Osteocyte (in vitro differentiated cells): ENCODE results near the gene DELE1. TPM values are rescaled to one million over a fixed set of nuclear protein-coding genes. Genes with fewer than 3 reads are reported as not detected.

ENCODE experiments used
- DNase-seq: peaks from one replicate; pipeline ENCODE4 v3.0.0; 2021; ENCODE audit warnings: mixed read lengths; ENCODE audit not compliant: unreplicated experiment; ENCODE audit errors: extremely low spot score
- H3K27ac Mint-ChIP-seq: one replicate; pipeline ENCODE4 v1.8.0; 2021; ENCODE audit warnings: mild to moderate bottlenecking, mixed read lengths; ENCODE audit not compliant: unreplicated experiment
- H3K27me3 Mint-ChIP-seq: one replicate; pipeline ENCODE4 v1.8.0; 2021; ENCODE audit warnings: mixed read lengths; ENCODE audit not compliant: unreplicated experiment
- H3K36me3 Mint-ChIP-seq: one replicate; pipeline ENCODE4 v1.8.0; 2021; ENCODE audit warnings: mixed read lengths; ENCODE audit not compliant: unreplicated experiment
- H3K4me1 Mint-ChIP-seq: one replicate; pipeline ENCODE4 v1.8.0; 2021; ENCODE audit warnings: mixed read lengths; ENCODE audit not compliant: unreplicated experiment
- H3K4me3 Mint-ChIP-seq: one replicate; pipeline ENCODE4 v1.8.0; 2021; ENCODE audit warnings: mild to moderate bottlenecking, moderate library complexity, mixed read lengths; ENCODE audit not compliant: unreplicated experiment
- H3K9me3 Mint-ChIP-seq: one replicate; pipeline ENCODE4 v1.8.0; 2021; ENCODE audit warnings: mixed read lengths; ENCODE audit not compliant: unreplicated experiment
- total RNA-seq: library from RNA; stranded (reverse); gene quantifications from 2 replicates; pipeline ENCODE4 v1.2.1, GENCODE V29; 2021
- TF ChIP-seq, protein P1 (sequence below): fragments of 200-600 bp; sonication (generic); IDR thresholded peaks from 2 replicates; pipeline ENCODE4 v1.5.0; 2021; ENCODE audit warnings: antibody characterized with exemption, mild to moderate bottlenecking, moderate library complexity

The DELE1 gene
- total RNA-seq, 1 donor from 2014 or later, result 64.1 TPM

GRCh38 chr5:141928051-141928450 is 4.4 kb downstream of the DELE1 start:
- Mint-ChIP-seq H3K27me3 (no peaks in the 10 kb centered on the region), H3K27ac (no peak overlapping the region), H3K9me3 (no peaks in the 10 kb centered on the region), H3K4me1 (peaks cover 9% of the 10 kb centered on the region), H3K4me3 (no peak overlapping the region), H3K36me3 (peaks cover 39% of the 10 kb centered on the region)
- TF ChIP-seq, protein P1, sequence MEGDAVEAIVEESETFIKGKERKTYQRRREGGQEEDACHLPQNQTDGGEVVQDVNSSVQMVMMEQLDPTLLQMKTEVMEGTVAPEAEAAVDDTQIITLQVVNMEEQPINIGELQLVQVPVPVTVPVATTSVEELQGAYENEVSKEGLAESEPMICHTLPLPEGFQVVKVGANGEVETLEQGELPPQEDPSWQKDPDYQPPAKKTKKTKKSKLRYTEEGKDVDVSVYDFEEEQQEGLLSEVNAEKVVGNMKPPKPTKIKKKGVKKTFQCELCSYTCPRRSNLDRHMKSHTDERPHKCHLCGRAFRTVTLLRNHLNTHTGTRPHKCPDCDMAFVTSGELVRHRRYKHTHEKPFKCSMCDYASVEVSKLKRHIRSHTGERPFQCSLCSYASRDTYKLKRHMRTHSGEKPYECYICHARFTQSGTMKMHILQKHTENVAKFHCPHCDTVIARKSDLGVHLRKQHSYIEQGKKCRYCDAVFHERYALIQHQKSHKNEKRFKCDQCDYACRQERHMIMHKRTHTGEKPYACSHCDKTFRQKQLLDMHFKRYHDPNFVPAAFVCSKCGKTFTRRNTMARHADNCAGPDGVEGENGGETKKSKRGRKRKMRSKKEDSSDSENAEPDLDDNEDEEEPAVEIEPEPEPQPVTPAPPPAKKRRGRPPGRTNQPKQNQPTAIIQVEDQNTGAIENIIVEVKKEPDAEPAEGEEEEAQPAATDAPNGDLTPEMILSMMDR, result no peak
- no peak for DNase-seq

DNA sequence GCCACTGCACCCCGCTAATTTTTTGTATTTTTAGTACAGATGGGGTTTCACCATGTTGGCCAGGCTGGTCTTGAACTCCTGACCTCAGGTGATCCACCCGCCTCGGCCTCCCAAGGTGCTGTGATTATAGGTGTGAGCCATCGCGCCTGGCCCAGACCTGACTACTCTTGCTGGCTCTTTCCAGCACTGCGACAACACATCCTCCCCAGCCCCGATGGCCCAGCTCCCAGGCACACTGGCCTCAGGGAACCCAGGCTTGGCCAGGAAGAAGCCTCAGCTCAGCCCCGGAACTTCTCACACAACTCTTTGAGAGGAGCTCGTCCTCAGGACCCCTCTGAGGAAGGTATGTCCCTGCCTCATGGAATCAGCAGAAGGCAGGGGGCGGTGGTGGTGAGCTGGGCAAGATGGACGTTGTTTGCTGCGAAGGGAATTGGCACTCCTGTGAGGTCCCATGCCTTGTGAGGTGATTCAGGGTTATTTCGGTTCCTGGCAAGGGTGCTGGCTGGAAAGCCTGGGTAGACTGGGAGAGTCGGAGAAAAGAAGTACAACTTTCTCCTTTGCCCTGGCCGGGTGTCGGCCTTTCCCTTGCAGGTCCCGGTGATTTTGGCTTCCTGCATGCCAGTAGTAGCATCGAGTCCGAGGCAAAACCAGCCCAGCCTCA is 5.9 kb downstream of the DELE1 start:
- Mint-ChIP-seq H3K9me3 (no peaks in the 10 kb centered on the region), H3K4me1 (peaks cover 2% of the 10 kb centered on the region), H3K36me3 (peaks cover 43% of the 10 kb centered on the region), H3K27ac (no peak overlapping the region), H3K4me3 (no peak overlapping the region), H3K27me3 (no peaks in the 10 kb centered on the region)
- TF ChIP-seq, protein P1, result no peak
- no peak for DNase-seq

- H3K27ac Mint-ChIP-seq, result no peak overlapping the region
- DNase-seq, result no peak
These were observed 8.0 kb downstream of the DELE1 start for GRCh38 chr5:141931694-141932093.

GRCh38 chr5:141933151-141933550 is 9.5 kb downstream of the DELE1 start:
- TF ChIP-seq, protein P1, result no peak
- H3K27ac Mint-ChIP-seq, result no peak overlapping the region
- H3K4me1 Mint-ChIP-seq, result no peaks in the 10 kb centered on the region
- DNase-seq, result no peak
- no peak overlapping the region for H3K4me3 Mint-ChIP-seq
- H3K36me3 Mint-ChIP-seq, result peaks cover 42% of the 10 kb centered on the region
- H3K27me3 Mint-ChIP-seq, result no peaks in the 10 kb centered on the region
- H3K9me3 Mint-ChIP-seq, result no peaks in the 10 kb centered on the region

More at GRCh38 chr5:141931694-141932093, 8.0 kb downstream of the DELE1 start:
- H3K36me3 Mint-ChIP-seq, result peaks cover 50% of the 10 kb centered on the region
- TF ChIP-seq, protein P1, result no peak
- H3K4me1 Mint-ChIP-seq, result no peaks in the 10 kb centered on the region
- H3K4me3 Mint-ChIP-seq, result no peak overlapping the region
- no peaks in the 10 kb centered on the region for H3K9me3 Mint-ChIP-seq
- H3K27me3 Mint-ChIP-seq, result no peaks in the 10 kb centered on the region

GRCh38 chr5:141934099-141934844 is 10.6 kb downstream of the DELE1 start:
- Mint-ChIP-seq H3K4me1 (no peaks in the 10 kb centered on the region), H3K9me3 (no peaks in the 10 kb centered on the region), H3K27me3 (no peaks in the 10 kb centered on the region), H3K27ac (no peak overlapping the region), H3K36me3 (peaks cover 38% of the 10 kb centered on the region), H3K4me3 (no peak overlapping the region)
- DNase-seq, result no peak
- TF ChIP-seq, protein P1, result no peak
